GM19023 (cell line): ENCODE results near the gene ANKRD55.
"Not testable (repeated sequence)": the region's sequence is repeated elsewhere in the genome, so short reads cannot be mapped to it uniquely, and the experiment has no call there.

Experiments
- ATAC-seq: cut with Tn5 transposase; IDR thresholded peaks from one replicate; pipeline ENCODE4 v1.9.1; 2021; ENCODE audit warnings: mild to moderate bottlenecking, moderate library complexity; ENCODE audit not compliant: unreplicated experiment

Gene ANKRD55

DNA sequence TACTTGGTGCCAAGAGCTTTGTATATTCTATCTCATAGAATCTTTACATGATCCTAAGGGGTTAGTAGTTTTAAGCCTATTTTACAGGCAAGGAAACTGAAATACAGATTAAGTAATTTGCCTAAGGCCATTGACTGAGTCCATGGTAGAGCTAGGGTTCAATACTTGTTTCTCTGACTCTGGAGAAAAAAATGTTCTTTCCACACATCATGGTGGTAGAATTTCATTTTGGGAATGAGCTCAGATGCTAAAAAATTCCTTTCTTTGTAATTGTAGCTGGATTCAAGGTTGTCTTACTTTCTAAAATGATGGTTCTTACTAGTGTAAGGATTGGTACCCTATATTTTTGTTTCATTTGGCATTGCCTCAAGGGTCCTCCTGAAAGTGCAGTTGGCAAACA lies 86.0 kb downstream of the ANKRD55 start:
- ATAC-seq: no peak

DNA sequence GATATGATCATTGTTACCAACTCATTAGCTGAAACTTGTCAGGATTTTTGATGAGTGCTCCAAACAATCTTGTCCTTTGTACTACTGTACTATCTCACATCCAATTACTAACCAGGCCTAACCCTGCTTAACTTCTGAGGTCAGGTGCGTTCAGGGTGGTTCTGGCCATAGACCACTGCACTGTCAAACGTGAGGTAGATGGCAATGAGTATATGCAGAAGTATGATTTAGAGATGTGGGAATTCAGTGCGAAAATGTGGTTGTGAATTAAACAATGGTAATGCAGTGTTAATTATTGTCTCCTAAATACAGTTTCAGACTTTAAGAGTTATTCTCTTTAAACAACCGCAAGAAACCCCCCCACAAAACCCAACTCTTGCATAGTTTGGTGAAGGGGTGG lies 86.5 kb downstream of the ANKRD55 start:
- ATAC-seq: no peak

DNA sequence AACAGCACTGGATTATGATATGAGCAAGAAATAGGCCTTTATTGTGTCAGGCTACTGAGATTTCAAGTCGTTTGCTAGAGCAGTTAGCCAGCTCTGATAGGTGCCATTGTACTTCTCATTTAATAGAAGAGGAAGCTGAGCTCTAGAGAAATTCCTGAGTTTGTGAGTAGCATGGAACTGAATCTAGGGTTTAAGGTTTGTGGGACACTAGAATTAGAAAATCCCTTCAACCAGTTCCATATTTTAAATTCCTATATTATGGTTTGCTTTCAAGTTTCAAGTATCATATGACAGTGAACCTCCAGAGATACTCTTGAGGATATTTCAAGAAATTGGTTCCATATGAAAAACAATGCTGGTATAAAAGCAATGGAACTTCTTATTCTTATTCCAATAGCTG lies 87.6 kb downstream of the ANKRD55 start:
- ATAC-seq: no peak

DNA sequence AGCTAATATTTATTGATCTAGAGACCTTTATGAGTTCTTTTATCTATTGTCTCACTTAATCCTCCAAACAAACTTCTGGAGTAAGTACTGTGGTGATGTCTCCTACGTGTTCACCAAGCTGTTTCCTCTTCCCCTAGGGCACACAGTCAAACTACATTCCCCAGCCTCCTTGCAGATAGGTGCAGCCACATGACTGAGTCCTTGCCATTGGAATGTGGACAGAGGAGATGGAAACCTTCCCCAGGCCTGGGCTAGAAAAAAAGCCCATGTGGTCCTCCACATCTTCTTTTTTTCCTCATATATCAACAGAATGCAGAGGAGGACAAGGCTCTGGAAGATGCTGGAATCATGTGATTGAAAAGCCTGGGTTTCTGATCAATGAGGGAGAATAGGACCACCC lies 88.0 kb downstream of the ANKRD55 start:
- ATAC-seq: no peak

DNA sequence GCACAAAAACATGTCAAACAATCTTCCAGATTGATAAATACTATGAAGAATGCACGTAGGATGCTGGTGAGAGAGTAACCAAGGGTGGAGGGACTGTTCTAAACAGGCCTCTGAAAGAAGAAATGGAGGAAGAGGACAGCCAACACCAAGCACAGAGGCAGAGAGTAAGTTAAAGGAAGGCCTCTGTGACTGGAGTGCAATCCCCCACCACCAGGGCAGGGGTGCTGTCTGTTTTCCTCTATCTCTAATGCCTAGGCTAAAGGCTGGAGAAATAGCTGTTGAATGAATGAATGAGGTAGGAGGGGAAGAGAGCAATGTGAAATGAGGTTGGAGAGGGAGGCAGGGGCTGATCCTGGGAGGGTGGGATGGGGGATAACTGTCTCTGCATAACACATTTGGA lies 88.9 kb downstream of the ANKRD55 start:
- no peak for ATAC-seq

DNA sequence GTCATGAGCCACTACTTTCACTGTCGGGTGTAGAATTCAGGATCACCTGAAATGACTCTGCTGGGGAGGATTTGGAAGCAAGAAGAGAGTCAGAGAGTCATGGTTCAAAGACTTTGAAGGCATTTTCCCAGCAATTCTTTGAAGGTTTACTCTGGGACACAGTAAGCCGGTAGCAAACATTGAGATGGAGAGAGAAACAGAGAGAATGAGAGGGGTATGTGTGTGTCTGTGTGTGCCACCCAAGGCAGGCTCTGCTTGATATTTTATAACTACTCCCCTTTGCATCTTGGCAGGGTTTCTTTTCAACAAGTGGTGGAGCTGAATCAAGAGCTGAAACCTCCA lies 89.8 kb downstream of the ANKRD55 start:
- no peak for ATAC-seq

DNA sequence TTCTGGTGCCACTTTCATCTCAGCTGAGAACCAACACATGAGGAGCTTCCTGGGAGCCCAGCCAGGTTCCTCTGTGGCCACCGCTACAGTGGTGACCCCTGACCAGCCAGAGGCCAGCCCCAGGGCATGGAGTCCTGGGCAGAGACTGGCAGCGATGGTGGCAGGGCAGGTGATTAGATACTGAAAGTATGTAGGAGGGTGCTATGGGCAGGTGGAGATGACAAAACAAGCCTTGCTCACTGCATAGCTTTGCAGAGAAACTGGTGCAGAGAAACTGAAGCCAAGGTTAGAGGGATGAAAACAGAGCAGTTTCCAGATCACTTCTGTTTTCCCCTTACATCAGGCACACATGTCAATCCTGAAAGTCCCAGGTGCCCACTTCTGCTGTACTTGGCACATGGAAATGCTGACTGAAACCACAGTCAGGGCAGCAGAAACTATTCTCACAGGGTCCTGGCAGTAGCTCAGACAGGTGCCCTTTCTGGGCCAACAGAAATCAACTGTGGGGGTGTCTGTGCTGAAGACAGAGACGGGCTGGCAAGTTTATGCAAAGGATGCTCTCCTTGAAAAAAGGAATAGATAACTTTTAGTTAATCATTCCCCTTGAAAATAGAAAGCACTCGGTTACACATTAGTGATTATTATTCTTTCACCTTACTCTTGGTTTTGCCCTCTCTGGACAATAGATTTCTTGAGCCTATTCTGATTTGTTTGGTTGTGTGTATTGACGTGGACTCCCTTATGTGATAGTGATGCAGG lies 90.3 kb downstream of the ANKRD55 start:
- ATAC-seq: peak; percentile 88

DNA sequence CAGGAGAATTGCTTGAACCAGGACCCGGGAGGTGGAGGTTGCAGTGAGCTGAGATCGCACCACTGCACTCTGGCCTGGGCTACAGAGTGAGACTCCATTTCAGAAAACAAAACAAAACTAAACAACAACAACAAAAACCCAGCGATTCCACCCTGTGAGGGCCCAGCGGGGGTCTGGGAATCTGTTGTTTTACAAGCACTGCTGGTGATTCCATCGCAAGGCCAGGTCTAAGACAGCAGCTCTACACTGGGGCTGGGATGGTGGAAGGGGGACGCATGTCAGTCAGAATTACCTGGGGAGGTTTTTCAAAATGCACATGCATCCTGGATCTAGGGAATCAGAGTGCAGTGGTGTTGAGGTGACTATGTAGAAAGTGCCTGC lies 90.9 kb downstream of the ANKRD55 start:
- no peak for ATAC-seq

DNA sequence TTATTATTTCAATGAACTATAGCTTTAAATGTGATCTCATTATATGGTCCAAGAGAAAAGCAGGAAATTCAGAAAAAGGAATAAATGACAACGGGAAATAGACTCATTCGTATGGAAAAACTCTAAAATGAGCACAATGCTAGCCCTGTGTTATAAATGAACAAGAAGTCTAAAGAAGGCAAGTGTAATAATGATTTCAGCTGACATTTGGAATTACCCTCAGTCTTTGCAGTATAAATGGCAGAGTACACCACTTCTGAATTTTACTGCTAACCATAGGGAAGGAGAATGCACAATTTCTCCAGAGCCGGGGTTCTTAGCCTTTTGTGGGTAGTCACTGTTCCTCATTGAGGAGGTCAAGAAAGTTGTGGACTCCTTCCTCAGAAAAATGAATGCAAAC lies 93.1 kb downstream of the ANKRD55 start:
- no peak for ATAC-seq

DNA sequence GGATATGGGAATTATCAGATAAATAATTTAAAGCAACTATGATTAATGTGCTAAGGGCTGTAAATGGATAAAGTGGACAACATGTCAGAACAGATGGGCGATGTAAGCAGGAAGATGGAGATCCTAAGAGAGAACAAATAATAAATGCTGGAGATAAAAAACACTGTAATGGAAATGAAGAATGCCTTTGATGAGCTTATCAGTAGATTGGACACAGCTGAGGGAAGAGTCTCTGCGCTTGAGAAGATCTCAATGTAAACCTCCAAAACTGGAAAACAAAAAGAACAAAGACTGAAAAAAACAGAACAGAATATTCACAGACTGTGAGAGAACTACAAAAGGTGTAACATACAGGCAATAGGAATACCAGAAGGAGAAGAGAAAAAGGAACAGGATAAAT lies 102.5 kb downstream of the ANKRD55 start:
- no peak for ATAC-seq

DNA sequence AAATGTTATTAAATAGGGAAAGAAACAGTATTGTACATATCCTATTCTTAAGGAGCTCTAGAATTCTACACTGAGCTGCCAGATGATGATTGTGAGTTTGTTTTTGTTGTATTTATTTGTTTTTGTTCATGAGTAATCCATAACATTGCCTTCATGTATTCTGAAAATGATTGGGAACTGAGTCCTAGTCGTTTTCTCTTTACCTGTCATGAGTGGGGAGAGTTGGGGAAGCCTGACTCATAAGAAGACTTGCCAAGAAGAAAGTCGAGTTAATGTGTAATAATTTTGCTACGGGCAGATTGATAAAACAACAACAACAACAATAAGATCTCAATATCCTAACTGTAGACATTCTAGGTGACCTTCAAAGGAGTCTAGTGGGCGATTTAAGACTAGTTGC lies 103.8 kb downstream of the ANKRD55 start:
- ATAC-seq: no peak

DNA sequence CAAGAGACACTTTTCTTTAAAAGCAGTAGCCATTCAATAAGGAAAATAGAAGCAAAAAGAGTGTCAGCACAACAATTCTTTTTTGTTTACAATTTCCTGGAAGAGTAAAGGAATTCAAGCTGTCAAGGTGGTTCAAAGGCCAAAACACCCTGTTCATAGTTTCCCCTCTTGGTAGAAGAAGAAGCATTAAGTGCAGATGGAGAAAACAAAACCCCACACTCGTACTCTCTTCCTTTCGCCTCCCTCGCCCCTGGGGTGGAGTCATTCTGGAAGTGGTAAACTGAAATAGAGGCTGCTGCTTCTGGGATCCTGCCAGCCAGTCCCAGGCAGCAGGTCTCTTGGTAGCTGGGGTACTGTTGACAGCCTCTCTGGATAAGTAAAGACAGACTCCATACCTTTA lies 105.0 kb downstream of the ANKRD55 start:
- ATAC-seq: no peak

DNA sequence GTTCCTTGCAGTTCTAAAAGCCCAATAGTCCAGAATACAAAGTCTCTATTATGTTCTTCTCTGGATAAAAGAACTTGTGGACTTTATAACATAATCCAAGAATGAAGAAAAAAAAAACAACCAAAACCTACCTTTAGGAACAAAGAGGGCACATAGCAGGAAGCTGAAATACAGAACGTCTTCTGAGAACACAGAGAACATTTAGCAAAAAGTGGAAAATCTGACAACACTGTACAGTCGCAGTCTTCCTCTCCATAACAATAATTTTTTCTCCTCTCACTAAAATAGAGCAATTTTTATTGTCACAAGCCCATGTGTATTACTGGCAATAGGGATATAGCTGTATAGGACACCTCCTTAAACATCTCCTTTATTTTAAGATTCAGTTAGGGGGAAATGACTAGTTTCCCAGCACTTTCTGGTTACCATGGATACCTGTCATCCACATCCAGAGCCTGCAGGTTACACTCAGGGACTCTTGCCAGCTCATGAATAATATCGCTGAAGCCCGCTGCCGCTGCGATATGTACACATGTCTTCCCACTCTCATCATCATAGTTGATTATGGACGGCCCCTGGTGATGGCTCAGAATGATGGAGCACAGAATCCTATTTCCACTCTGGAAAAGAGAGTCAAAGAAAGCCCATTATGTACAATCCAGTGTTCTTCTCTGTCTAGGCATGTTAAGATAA lies 106.5 kb downstream of the ANKRD55 start:
- no peak for ATAC-seq

DNA sequence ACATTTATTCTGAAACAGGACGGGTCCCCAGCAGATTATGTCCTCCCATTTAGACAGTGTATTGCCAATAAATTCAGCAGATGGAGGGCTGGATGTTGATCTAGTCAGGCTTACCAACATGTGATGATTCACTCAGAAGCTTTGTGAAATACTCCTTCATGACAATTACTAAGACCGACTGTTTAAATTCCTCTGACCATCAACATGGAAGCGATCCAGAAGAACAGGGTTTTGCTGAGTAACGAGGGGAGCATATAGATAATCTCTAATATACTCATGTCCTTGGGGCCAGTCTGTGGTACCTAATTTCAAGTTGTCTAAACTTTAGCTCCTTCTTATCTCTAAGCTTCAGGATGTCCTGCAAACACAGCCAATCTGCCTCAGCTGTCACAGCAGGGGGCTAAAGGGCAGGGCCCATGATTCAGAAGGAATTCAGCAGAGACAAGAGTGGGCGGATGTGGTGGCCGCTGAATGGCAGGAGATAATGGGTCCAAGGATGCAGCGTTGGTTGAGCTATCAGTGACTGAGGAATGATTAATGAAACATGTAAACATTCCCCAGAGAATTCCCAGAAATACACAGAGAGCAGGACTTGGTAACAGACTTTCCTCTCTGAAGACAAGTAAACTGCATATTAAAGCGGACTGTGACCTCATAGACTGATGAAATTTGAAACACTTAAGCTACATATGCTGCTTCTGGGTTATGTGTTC lies 109.4 kb downstream of the ANKRD55 start:
- no peak for ATAC-seq

DNA sequence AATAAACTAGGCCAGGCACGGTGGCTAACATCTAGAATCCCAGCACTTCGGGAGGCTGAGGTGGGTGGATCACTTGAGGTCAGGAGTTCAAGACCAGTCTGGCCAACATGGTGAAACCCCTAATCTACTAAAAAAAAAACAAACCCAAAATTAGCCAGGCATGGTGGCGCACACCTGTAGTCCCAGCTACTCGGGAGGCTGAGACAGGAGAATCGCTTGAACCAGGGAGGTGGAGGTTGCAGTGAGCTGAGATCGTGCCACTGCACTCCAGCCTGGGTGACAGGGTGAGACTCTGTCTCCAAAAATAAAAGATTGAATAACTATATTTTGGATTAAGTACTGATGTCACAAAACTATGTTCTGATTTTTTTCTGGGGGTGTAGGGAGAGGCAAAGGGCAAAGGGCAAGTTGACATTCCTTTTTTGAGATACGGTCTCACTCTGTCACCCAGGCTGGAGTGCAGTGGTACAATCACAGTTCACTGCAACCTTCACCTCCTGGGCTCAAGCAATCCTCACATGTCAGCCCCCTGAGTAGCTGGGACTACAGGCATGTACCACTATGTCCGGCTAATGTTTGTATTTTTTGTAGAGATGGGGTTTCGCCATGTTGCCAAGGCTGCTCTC lies 110.7 kb downstream of the ANKRD55 start:
- ATAC-seq: not testable (repeated sequence)

DNA sequence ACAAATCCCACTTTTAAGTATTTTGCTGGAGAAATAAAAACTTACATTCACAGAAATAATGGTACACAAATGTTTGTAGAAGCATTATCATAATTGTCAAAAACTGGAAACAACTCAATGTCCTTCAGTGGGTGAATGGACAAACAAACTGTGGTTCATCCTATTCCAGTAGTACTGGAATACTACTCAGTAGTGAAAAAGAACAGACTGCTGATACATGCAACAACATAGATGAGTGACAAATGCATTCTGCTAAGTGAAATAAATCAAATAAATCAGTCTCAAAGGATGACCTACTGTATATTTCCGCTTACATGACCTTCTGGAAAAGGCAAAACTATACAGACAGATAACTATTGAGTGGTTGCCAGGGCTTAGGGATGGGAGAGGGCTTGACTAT lies 114.1 kb downstream of the ANKRD55 start:
- ATAC-seq: no peak

DNA sequence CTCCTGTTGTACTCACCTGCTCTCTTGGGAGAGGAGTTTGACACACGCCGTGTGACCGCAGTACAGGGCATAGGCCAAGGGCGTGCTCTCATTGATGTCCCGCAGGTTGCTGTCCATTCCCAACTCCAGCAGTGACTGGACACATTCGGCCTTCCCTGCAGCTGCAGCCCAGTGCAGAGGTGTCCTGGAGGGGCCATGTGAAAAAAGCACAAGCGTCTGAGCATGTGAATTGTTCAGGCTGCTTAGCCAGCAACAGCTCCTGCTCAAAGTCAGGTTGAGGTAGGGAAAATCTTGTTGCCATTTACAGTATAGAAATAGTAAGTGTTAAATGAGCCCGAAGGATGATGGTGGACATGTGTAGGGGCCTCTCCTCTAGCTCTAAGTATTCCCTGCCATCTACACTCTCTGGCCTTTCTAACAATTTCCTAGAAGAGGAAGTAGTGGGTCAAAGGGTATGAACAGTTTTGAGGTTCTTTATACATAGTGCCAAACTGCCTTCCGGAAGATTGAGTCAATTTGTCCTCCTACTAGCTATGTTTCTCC lies 116.5 kb downstream of the ANKRD55 start:
- no peak for ATAC-seq

DNA sequence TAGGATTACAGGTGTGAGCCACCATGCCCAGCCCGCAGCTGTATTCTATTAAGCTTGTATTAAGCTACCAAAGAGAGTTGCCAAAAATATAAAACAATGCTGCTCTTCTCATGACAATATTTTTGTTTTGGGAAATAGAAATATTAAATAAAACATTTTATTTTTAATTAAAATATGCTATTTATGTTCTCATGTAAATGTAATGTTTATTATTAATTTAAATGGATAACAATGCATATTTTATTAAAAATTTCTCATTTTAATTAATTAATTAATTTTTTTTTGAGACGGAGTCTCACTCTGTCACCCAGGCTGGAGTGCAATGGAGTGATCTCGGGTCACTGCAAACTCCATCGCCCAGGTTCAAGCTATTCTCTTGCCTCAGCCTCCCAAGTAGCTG lies 117.5 kb downstream of the ANKRD55 start:
- no peak for ATAC-seq

DNA sequence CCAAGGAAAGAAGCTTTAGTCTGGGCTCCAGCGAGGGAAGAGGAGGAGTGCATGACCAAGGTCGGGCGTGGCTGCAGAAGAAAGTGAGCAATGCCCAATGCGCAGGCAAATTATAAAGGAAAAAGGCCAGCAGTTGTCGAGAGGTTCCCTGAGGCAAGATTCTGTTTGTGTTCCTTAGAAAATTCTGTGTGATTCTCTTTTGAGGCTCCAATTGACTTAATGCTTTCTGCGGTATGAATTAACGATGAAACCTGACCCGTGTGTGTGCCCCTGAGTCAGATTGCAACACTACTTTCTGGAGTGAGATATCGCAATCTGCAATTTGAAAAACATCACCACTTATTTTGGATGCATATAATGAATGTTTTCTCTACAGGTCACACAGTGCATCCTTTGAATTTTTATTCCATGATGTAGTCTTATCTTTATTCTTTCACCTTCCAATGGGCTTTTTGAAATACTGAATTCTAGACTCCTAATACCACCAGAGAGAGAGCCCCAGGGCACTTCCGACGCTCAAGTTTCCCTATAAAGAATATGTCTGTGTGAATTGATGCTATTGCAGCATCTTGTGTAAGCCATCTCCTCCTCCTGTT lies 120.5 kb downstream of the ANKRD55 start:
- no peak for ATAC-seq

DNA sequence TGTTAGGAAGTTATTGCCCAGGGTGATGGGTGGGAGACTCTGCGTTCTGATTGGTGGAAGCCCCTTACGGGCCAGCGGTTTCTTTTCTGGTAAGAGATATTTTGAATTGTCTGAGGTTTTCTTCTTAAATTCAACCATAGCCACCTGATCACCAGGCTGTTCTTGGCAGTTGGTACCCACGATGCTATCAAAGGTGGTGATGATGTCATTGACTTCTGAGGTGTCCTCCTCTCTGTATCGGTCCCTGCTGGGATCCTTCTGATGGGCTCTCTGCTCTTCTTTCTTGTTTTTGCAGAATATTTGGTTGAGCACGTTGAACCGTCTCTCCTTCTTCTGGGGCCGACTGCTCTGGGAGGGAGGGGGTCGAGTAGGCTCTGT lies 121.7 kb downstream of the ANKRD55 start:
- ATAC-seq: no peak
